ENCODE data around the gene NDRG3.
"Not testable (repeated sequence)": the region's sequence is repeated elsewhere in the genome, so short reads cannot be mapped to it uniquely, and the experiment has no call there.

NDRG3 gene

GRCh38 chr20:36687850-36688249 is 58.0 kb downstream of the NDRG3 start:
- DNase-seq (ENCODE audit: low read depth), result no peak

DNA sequence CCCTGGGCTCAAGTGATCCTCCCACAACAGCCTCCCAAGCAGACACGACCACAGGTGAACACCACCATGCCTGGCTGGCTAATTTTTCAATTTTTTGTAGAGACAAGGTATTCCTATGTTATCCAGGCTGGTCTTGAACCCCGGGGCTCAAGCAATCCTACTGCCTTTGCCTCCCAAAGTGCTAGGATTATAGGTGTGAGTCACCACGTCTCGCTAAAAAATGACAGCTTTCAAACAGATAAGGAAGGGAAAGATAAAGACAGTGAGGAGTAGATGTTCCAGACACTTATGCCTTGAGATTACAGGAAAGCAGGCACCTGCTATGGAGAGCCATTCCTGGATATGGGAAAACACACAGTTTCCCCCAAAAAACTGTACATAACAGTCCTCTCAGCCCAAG is 58.9 kb downstream of the NDRG3 start:
- no peak for DNase-seq (ENCODE audit: low read depth)

- DNase-seq (ENCODE audit: low read depth), result no peak
These were observed 59.4 kb downstream of the NDRG3 start for GRCh38 chr20:36686504-36686903.

DNA sequence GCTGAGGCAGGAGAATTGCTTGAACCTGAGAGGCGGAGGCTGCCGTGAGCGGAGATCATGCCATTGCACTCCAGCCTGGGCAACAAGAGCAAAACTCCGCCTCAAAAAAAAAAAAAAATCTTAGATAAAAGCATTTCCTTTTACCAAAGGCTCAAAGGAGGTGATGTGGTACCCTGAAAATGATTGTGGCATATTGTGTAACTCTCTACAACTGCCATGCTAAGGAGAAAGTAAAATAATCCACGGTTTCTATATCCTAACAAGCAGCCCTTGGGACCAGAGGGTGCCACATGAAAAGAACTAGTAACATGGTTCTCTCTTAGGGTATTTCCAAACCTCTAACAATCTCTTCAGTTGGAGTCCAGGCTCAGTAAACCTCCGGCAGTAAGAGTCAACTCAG is 61.1 kb downstream of the NDRG3 start:
- no peak for DNase-seq (ENCODE audit: low read depth)

DNA sequence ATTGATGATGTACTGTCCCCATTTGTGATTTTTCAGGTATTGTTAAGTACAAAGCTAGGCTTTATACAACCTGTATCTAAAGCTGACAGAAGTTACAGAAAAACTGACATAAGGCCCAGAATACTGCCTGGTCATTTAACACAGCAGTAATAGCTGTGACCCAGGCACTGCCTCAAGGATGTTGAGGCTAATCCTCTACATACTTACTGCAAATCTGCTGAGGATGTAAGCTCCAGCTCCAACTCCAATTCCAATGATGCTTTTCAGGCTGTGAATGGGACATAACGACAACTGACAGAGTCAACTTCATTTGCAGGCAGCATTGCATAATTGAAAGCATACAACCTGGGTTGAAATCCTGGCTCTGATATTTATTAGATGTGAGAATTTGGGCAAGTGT is 63.6 kb downstream of the NDRG3 start:
- no peak for DNase-seq (ENCODE audit: low read depth)

GRCh38 chr20:36677422-36677771 is 68.5 kb downstream of the NDRG3 start:
- DNase-seq (ENCODE audit: low read depth), result no peak

DNA sequence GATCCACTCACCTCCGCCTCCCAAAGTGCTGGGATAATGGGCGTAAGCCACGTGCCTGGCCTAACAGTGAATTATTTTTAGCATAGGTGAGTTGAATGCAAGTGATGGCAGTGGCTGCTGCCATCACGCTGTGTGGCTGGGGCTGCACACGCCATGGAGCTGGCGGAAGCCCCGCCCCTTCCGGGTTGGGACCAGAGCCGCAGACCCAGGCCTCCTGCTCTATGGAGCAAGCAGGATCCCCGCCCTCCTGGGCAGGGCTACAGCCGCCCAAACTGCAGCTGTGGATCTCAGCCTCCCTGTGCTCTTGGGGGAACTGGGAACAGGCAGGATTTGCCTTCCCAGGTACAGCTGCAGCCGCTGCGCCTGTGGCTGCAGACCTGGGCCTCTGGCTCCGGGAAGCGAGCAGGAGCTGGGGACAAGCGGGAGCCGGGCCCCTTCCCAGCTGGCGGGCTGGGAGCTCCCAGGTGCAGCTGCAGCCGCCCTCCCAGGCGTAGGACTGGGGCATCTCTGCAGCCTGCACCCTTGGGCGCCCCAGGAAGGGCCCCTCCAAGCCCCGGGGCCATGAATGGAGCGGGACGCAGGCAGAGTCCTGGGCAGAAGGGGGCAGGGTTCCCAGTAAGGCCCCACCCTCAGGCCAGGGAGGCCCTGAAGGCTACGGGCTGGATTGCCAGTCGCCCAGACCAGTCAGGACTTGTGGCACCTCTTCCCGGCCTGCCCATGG is 69.0 kb downstream of the NDRG3 start:
- DNase-seq (ENCODE audit: low read depth), result no peak

DNA sequence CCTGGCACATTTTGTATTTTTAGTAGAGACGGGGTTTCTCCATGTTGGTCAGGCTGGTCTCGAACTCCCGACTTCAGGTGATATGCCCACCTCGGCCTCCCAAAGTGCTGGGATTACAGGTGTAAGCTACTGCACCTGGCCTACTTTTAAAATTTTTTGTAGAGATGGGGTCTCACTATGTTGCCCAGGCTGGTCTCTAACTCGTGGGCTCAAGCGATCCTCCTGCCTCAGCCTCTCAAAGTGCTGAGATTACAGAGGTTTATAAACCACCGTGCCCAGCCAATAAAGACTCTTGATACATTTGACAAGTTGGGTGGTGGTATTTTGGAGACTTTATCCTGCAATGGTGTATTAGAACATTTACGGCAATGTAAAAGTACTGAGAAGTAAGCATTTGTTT is 70.3 kb downstream of the NDRG3 start:
- DNase-seq (ENCODE audit: low read depth), result not testable (repeated sequence)

DNA sequence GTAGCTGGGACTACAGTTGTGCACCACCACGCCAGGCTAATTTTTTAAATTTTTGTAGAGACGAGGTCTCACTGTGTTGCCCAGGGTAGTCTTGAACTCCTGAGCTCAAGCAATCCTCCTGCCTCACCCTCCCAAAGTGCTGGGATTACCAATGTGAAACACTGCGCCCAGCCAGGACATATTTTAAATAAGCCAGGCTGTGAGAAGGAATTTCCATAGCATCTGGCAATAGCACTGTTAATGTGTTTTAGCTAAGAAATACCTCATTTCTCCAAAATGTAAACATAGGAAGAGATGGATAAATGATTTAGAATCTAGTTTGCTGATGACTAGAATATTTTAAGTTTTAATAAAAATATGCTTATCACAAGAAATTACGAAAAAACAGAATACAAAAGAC is 72.9 kb downstream of the NDRG3 start:
- no peak for DNase-seq (ENCODE audit: low read depth)

DNA sequence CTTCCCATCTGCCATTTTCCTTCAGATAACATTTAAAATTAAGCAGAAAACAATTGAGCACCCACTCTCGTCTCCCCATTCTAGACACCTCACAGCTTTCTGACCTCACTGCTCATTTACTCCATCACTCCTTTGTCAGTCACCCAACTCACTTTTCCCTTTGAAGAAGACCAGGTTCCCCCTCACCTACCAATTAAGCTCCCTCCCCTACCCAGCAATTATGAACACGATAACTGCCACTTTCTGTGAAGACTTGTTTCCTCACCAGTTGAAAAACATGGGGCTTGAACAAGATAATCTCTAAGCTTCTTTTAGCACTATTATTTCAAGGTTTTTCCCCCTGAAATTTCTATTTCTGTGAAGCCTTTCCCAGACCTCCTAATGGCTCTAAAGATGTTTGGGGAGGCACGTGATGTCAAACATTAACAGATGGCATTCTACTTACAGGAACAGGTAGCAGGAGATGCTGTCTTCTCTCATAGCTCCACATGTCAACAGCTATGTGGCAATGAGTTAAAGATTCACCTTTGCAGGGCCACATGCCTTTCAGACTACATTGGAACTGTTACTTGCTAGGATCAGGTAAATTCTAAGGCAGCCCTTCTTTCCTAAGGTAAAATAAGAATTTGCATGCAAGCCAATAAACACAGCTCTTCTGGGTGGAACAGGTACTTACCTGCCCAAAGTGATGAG is 75.1 kb downstream of the NDRG3 start:
- no peak for DNase-seq (ENCODE audit: low read depth)

DNA sequence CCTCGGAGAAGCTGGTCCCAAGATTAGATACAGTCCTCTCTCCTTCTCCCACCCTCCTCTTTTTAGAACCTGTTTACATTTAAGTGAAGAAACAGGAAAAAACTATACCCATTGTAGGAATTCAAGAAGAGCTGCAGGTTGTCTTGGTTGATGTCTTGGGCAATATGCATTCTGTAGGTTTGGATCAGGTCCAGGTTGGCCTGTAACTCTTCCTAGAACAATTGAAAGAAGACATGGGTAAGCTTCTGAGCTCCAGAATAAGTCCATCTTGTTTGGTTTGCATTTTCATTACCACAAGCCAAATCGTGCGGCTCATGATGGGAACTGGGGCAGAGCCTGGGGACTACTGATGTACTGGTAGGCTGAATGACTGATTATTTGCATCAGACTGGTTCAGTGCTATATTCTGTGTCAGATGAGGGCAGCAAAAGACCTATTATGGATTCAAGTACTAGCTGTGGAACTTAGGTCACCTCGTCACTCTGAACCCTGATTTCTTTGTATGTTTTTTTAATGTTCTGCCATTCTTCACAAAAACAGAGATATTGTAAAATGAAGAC is 79.6 kb downstream of the NDRG3 start:
- no peak for DNase-seq (ENCODE audit: low read depth)

GRCh38 chr20:36663031-36663430 is 82.9 kb downstream of the NDRG3 start:
- no peak for DNase-seq (ENCODE audit: low read depth)

GRCh38 chr20:36658300-36658699 is 87.6 kb downstream of the NDRG3 start:
- DNase-seq (ENCODE audit: low read depth), result no peak

DNA sequence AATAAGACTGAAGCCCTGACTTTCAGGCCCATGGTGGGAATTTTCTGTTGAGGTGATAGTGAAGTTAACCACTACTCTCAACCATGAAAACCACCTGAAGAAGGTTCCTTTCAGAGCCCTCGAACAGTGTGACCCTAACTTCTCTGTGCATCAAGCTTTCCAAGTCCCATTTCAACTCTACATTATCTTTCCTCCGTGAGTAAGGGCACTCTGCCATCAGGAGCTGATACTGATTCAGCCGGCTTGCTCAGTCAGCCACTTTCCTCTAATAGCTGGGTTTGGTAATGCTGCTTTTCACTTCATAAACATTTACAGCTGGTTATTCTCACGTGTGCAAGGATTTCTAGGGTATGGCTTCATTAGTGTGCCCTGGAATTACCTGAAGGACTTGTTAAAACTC is 89.2 kb downstream of the NDRG3 start:
- no peak for DNase-seq (ENCODE audit: low read depth)

- no peak for DNase-seq (ENCODE audit: low read depth)
These were observed 90.9 kb downstream of the NDRG3 start for GRCh38 chr20:36655004-36655403.

DNA sequence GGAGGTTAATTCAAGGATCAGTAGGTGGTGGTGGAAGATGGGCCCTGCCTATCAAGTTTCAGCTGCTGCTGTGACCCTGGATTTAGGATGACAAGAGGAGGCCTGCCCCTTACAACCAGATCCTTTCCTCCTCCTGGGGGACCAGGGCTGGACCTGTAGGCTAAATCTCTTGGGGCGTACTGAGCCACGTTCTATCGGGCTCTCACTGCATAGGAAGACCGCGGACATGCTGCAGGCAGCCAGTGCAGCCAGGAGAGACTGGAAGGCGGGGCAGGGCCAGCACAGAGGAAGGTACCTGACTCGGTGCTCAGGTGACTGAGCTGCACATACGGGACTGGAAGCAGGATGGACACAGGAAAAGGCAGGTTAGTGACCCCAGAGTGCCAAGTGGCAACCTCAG is 91.4 kb downstream of the NDRG3 start:
- no peak for DNase-seq (ENCODE audit: low read depth)

- no peak for DNase-seq (ENCODE audit: low read depth)
These were observed 92.4 kb downstream of the NDRG3 start for GRCh38 chr20:36653456-36653855.

DNA sequence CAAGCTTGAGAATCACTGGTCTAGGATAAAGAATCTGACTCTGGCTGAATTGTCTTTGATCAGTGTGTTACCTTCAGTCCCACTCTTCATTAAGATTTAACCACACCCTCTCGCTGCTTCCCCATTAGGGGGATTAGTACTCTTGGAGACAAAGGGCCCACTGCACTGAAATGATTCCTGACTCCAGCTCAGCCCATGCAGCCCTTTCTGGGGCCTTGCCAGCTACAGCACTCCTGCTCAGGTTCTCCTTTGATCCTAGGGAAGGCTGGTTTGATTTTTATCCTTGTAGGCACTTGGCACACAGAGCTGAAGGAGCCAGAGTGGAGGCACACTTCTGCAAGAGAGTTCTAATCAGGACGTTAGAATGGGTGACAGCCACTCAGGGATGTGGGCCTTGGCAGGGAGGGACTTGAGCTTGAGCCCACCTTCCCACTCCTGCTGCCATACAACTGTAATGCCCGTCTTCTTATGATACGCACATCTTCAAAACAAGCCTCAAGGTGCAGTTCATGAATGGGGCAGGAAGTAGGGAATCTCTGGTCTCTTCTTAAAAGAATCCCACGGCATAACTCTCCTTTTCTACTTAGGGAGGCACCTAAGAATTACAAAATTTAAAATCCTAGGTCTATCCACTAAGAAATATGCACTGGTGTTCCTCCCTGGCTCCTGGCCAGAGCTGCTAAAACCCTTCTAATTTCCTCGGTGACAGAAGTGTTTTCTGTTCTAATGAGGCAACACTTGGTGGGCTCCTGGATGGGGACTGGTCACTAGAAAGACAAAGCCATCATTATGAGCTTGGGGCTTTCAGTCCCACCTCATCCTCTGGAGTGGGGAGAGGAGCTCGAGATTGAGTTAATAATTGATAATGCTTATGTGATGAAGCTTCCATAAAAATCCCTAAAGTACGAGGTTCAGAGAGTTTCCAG is 98.4 kb downstream of the NDRG3 start:
- DNase-seq (ENCODE audit: low read depth), result no peak

GRCh38 chr20:36646678-36647077 is 99.2 kb downstream of the NDRG3 start:
- no peak for DNase-seq (ENCODE audit: low read depth)

DNA sequence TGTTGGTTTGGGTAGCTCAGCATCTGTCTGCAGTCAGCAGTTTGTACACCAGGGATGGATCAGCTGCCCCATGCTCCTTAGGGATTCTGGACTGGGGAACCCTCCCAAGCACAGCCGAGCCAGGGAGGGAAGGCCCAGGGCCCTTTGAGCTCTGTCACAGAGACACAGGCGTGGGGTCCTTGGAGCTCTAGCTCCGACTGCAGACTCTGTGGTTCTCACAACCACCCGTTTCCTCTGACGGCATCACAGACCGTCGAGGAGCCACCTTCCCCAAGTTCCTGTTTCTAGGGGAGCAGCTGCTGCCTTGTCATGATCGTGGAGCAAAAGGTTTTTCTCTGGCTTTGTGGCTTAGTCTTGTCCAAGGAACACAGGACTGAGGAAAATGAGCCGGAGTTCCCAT is 99.9 kb downstream of the NDRG3 start, which contains the start of gene SLA2:
Gene SLA2 (minus strand): TSS at position 199 of the 400 bp plus-strand sequence. CDS start 4,861 bp downstream, outside the sequence.
- peak; percentile 29 for DNase-seq (ENCODE audit: low read depth)

GRCh38 chr20:36645353-36645752 is 100.5 kb downstream of the NDRG3 start:
- DNase-seq (ENCODE audit: low read depth), result no peak

GRCh38 chr20:36644706-36645095 is 101.2 kb downstream of the NDRG3 start:
- no peak for DNase-seq (ENCODE audit: low read depth)

Measured in stimulated activated CD8-positive, alpha-beta memory T cell treated with anti-CD3 and anti-CD28 coated beads, Interleukin-15, amount 100 ng/mL, for 24 hours (primary cell).